ENCODE data around the gene TBC1D19.

- no peak for TF ChIP-seq POLR2AphosphoS5 (IDR thresholded peaks at IDR 0.05; ENCODE audit: low read depth, low read length)
- no peak for TF ChIP-seq TAF1 (IDR thresholded peaks at IDR 0.05; ENCODE audit: borderline replicate concordance, insufficient read depth, low read length)
- TF ChIP-seq REST (IDR thresholded peaks at IDR 0.05; ENCODE audit: insufficient read depth in 1 of 2, low read depth in 2 of 2, low read length in 2 of 2), result no peak
- TF ChIP-seq SIN3A (IDR thresholded peaks at IDR 0.05; ENCODE audit: borderline replicate concordance, insufficient read depth, low read length), result no peak
- TF ChIP-seq FOXP2 (optimal IDR thresholded peaks at IDR 0.05; ENCODE audit: borderline replicate concordance, extremely low read depth, extremely low read length, insufficient read depth), result no peak
These were observed 27.5 kb downstream of the TBC1D19 start for GRCh38 chr4:26611372-26611771.

Data from PFSK-1 (cell line).